Panc1 (cell line): ENCODE results near the gene GAGE12G. TPM values are rescaled to one million over a fixed set of nuclear protein-coding genes. Genes with fewer than 3 reads are reported as not detected.

Experiments
- ATAC-seq: fragments of 200-7000 bp; cut with Tn5 transposase; 2 replicates; pipeline ENCODE4 v1.9.1; 2020; ENCODE audit warnings: mild to moderate bottlenecking, moderate library complexity
- BruUV-seq: library from RNA; stranded (reverse); fragments of 400-500 nt; replicated peaks from 2 replicates; lab custom pipeline; 2021; lab: Mats Ljungman, UMichigan
- CTCF ChIA-PET: fragments of 300-600 bp; sonication (Branson Sonifier 250); formaldehyde crosslinking; loops from one replicate; lab custom pipeline; 2022; ENCODE audit warnings: antibody characterized with exemption; lab: Charles Lee
- POLR2A ChIA-PET: fragments of 300-600 bp; sonication (Branson Sonifier 250); formaldehyde crosslinking; loops from one replicate; lab custom pipeline; 2022; ENCODE audit warnings: antibody characterized with exemption; lab: Charles Lee
- DNase-seq: peaks from one replicate; pipeline ENCODE4 v3.0.0-alpha.2; 2010; ENCODE audit warnings: low read depth, low spot score
- H3K27ac ChIP-seq: 2 replicates; pipeline ENCODE4 v1.5.1; 2011; ENCODE audit warnings: mild to moderate bottlenecking, low read length, inconsistent platforms
- H3K27me3 ChIP-seq: fragments of 200-500 bp; sonication (Bioruptor generic); 2 replicates; pipeline ENCODE4 v1.6.0; 2014; ENCODE audit warnings: low read length, inconsistent platforms; ENCODE audit not compliant: control insufficient read depth, insufficient read depth
- H3K36me3 ChIP-seq: fragments of 200-500 bp; sonication (Bioruptor generic); 2 replicates; pipeline ENCODE4 v1.5.1; 2014; ENCODE audit warnings: inconsistent platforms, mild to moderate bottlenecking, low read length, moderate library complexity; ENCODE audit not compliant: control insufficient read depth, insufficient read depth
- H3K4me1 ChIP-seq: 2 replicates; pipeline ENCODE4 v1.5.1; 2011; ENCODE audit warnings: inconsistent platforms, mild to moderate bottlenecking, low read length, moderate library complexity; ENCODE audit not compliant: control insufficient read depth, insufficient read depth
- H3K4me3 ChIP-seq, 2 experiments: 2 replicates each; pipeline ENCODE4 v1.5.1; 2011 to 2012; ENCODE audit warnings: low read depth in 2 of 2, low read length in 2 of 2, mild to moderate bottlenecking in 2 of 2, inconsistent platforms in 1 of 2, moderate library complexity in 1 of 2
- H3K9me3 ChIP-seq: fragments of 200-500 bp; sonication (Bioruptor generic); 2 replicates; pipeline ENCODE4 v1.5.1; 2014; ENCODE audit warnings: low read depth, mild to moderate bottlenecking, inconsistent platforms, low read length, moderate library complexity; ENCODE audit not compliant: control insufficient read depth, insufficient read depth
- POLR2AphosphoS5 ChIP-seq: IDR thresholded peaks from 2 replicates; pipeline ENCODE4 v1.6.1; 2012; ENCODE audit warnings: mild to moderate bottlenecking, low read depth, low read length, moderate library complexity
- SIN3A ChIP-seq: IDR thresholded peaks from 2 replicates; pipeline ENCODE4 v1.6.1; 2012; ENCODE audit warnings: low read depth, mild to moderate bottlenecking, low read length, moderate library complexity, borderline replicate concordance; ENCODE audit not compliant: insufficient read depth
- TCF7L2 ChIP-seq: IDR thresholded peaks from 2 replicates; pipeline ENCODE4 v1.6.1; 2011; ENCODE audit warnings: mild to moderate bottlenecking, low read depth, low read length, inconsistent platforms
- in situ Hi-C: cut with HindIII; loops from 2 replicates; pipeline ENCODE4 v1.10.0; 2016; ENCODE audit warnings: low sequenced_read_pairs, low pct_unique_long_range_greater_than_20kb
- intact Hi-C: fragments of 100-400 bp; cut with micrococcal nuclease; formaldehyde crosslinking; loops from one replicate; pipeline ENCODE4 v1.10.0; 2022; ENCODE audit not compliant: unreplicated experiment
- total RNA-seq: library from RNA; stranded (reverse); gene quantifications from one replicate; pipeline ENCODE4 v1.2.1, GENCODE V29; 2021; ENCODE audit not compliant: unreplicated experiment
- TF ChIP-seq, protein P1 (sequence below), 2 experiments: IDR thresholded peaks; 2 replicates each; pipeline ENCODE4 v1.6.1; 2011 to 2012; ENCODE audit warnings: low read depth in 2 of 2, control low read depth in 1 of 2, low read length in 1 of 2, mild to moderate bottlenecking in 1 of 2, moderate library complexity in 1 of 2; ENCODE audit not compliant: insufficient read depth in 1 of 2
- TF ChIP-seq, protein P2 (sequence below): fragments of 450-650 bp; IDR thresholded peaks from 2 replicates; pipeline ENCODE4 v1.5.1; 2017; ENCODE audit warnings: mild to moderate bottlenecking

GAGE12G gene
- total RNA-seq, 1 experiment from 2014 or later: 0.49 TPM

DNA sequence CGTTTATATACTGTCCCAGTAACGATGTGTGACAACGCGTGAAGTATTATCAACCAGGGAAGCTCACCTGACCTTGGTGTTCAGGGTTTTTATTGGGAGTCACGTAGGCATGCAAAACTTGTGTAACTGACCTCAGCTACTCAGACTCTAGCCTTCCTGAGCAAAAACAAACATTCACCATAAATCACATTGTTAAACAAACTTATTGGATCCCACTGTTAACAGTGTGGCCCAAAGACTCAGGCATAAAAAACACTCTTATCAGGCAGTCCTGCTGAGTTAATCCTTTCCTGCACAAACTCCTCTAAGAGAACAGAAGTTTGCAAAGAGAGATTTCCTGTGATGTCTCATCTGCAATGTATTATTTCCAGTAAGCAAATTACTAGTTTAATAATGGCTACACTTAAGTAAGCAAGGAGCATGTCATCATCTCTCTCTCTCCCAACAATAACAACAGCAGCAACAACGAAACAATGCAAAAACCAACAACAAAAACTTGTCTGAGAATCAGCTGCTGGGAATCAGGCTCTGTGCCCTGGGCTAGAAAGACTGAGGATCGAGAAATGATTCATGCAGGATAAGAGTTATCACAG lies 40.6 kb downstream of the GAGE12G start:
- BruUV-seq: no TSS peak
- no peaks in the 10 kb centered on the region for H3K27me3 ChIP-seq
- no peaks in the 10 kb centered on the region for H3K4me1 ChIP-seq
- H3K36me3 ChIP-seq: no peaks in the 10 kb centered on the region
- ChIA-PET POLR2A (no interaction called here), CTCF (no interaction called here)
- peak; percentile 92 for TF ChIP-seq TCF7L2
- TF ChIP-seq, protein P1, sequence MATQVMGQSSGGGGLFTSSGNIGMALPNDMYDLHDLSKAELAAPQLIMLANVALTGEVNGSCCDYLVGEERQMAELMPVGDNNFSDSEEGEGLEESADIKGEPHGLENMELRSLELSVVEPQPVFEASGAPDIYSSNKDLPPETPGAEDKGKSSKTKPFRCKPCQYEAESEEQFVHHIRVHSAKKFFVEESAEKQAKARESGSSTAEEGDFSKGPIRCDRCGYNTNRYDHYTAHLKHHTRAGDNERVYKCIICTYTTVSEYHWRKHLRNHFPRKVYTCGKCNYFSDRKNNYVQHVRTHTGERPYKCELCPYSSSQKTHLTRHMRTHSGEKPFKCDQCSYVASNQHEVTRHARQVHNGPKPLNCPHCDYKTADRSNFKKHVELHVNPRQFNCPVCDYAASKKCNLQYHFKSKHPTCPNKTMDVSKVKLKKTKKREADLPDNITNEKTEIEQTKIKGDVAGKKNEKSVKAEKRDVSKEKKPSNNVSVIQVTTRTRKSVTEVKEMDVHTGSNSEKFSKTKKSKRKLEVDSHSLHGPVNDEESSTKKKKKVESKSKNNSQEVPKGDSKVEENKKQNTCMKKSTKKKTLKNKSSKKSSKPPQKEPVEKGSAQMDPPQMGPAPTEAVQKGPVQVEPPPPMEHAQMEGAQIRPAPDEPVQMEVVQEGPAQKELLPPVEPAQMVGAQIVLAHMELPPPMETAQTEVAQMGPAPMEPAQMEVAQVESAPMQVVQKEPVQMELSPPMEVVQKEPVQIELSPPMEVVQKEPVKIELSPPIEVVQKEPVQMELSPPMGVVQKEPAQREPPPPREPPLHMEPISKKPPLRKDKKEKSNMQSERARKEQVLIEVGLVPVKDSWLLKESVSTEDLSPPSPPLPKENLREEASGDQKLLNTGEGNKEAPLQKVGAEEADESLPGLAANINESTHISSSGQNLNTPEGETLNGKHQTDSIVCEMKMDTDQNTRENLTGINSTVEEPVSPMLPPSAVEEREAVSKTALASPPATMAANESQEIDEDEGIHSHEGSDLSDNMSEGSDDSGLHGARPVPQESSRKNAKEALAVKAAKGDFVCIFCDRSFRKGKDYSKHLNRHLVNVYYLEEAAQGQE (IDR thresholded peaks at IDR 0.05; ENCODE audit: insufficient read depth in 1 of 2, low read depth in 2 of 2, low read length in 1 of 2): no peak
- TF ChIP-seq, protein P2, sequence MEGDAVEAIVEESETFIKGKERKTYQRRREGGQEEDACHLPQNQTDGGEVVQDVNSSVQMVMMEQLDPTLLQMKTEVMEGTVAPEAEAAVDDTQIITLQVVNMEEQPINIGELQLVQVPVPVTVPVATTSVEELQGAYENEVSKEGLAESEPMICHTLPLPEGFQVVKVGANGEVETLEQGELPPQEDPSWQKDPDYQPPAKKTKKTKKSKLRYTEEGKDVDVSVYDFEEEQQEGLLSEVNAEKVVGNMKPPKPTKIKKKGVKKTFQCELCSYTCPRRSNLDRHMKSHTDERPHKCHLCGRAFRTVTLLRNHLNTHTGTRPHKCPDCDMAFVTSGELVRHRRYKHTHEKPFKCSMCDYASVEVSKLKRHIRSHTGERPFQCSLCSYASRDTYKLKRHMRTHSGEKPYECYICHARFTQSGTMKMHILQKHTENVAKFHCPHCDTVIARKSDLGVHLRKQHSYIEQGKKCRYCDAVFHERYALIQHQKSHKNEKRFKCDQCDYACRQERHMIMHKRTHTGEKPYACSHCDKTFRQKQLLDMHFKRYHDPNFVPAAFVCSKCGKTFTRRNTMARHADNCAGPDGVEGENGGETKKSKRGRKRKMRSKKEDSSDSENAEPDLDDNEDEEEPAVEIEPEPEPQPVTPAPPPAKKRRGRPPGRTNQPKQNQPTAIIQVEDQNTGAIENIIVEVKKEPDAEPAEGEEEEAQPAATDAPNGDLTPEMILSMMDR: no peak
- no peak for TF ChIP-seq SIN3A
- TF ChIP-seq POLR2AphosphoS5: 0 out of 2 replicates have a peak, but pooled peaks have one; percentile 32
- intact Hi-C loops (no loop called here), in situ Hi-C loops (no loop called here)
- no peak overlapping the region for H3K4me3 ChIP-seq
- H3K9me3 ChIP-seq: no peaks in the 10 kb centered on the region
- ATAC-seq: peak; percentile 80
- no peak overlapping the region for H3K27ac ChIP-seq
- no peak for DNase-seq

DNA sequence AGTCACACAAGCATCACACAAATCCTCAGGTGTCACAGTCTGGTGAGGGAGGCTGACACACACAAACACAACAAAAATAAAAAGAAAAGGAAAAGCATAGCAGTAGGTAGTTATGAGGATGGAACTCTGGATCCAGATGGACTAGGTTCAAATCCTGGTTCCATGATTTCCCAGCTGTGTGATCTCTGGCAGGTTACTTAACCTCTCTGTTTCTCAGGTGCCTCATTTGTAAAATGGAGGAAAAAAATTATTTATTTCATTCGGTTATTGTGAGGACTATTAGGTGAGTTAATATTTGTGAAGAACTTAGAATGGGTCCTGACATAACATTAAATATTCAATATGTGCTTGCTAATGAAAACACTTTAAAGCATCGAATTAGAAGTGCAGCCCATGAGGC lies 48.4 kb downstream of the GAGE12G start:
- in situ Hi-C loops: no loop called here
- H3K36me3 ChIP-seq: no peaks in the 10 kb centered on the region
- DNase-seq (no peak), ATAC-seq (no peak)
- TF ChIP-seq, protein P1 (IDR thresholded peaks at IDR 0.05; ENCODE audit: insufficient read depth in 1 of 2, low read depth in 2 of 2, low read length in 1 of 2): no peak
- no peak for TF ChIP-seq POLR2AphosphoS5
- no peak for TF ChIP-seq TCF7L2
- TF ChIP-seq SIN3A: no peak
- TF ChIP-seq, protein P2: no peak
- H3K27me3 ChIP-seq: no peaks in the 10 kb centered on the region
- CTCF ChIA-PET: no interaction called here
- H3K9me3 ChIP-seq: no peaks in the 10 kb centered on the region
- H3K4me3 ChIP-seq: no peak overlapping the region
- H3K4me1 ChIP-seq: no peaks in the 10 kb centered on the region
- intact Hi-C loops: no loop called here
- BruUV-seq: no TSS peak
- POLR2A ChIA-PET: no interaction called here
- H3K27ac ChIP-seq: no peak overlapping the region
